ENCODE data around the gene C2CD2. TPM values are rescaled to one million over a fixed set of nuclear protein-coding genes. Genes with fewer than 3 reads are reported as not detected.

C2CD2 gene
- total and polyA plus RNA-seq, 2 of the 8 experiments (the other 6 are each of a cell fraction or from before 2014, with no cell fraction given), result 10.4 to 13.0 TPM

DNA sequence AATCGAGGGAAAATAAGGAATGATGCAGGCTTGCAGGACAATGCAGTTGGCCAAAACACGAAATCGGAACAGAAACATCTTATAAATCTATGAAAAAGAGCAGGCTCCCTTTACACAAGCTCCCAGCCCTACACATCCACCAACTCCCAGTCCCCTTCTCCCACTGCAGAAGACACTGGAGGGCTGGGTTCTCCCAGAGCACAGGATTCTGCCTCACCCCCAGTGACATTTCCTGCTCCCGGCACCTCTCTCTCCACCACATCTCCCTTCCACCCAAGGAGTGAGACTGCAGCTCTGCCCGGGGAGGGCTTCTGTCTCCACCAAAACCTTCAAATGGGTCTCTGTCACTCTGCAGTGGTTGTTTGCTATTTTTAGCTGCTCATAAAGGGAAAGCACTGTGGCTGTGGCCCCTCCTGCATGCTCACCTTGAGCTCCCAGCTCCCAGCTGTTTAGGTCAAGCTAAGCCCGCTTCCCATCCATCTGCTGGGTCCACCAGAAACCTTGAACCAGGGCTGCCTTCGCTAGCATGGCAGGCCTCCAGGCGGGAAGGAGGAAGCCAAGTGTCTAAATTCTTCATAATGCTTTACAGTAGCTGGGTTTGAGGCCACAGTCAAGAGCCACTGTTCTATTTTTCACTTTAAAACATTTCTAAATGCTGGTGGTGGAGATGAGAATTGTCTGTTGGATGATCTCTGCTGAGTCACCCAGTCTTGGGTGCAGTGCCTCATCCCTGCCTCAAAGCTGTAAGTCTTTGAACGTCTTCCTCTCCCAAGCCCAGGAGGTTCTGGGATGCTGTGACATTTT is 3.3 kb upstream of the C2CD2 start (continued):
- TF ChIP-seq CHD7 (IDR thresholded peaks at IDR 0.05; ENCODE audit: insufficient replicate concordance, low read length), result no peak
- no peak for TF ChIP-seq HDAC2 (IDR thresholded peaks at IDR 0.05; ENCODE audit: borderline replicate concordance in 1 of 2, low read depth in 2 of 2, low read length in 2 of 2)
- TF ChIP-seq KDM5A (IDR thresholded peaks at IDR 0.05; ENCODE audit: low read length), result no peak
- no peak for TF ChIP-seq CTBP2 (IDR thresholded peaks at IDR 0.05; ENCODE audit: borderline replicate concordance, insufficient read depth, insufficient read length, low read length)
- TF ChIP-seq SIN3A (conservative IDR thresholded peaks at IDR 0.05 in 1 of 2, IDR thresholded peaks at IDR 0.05 in 1 of 2; ENCODE audit: low read depth in 1 of 2, low read length in 2 of 2), result no peak
- no peak for TF ChIP-seq HDAC6 (IDR thresholded peaks at IDR 0.05; ENCODE audit: low read depth, low read length)
- no peak for TF ChIP-seq POLR2AphosphoS5 (IDR thresholded peaks at IDR 0.05; ENCODE audit: low read depth, low read length)
- no peak for TF ChIP-seq E2F6 (IDR thresholded peaks at IDR 0.05)
